GM19324 (cell line): ENCODE measurements around the gene ZSWIM5.
"Not testable (repeated sequence)": the region's sequence is repeated elsewhere in the genome, so short reads cannot be mapped to it uniquely, and the experiment has no call there.

Experiments
- ATAC-seq: cut with Tn5 transposase; IDR thresholded peaks from one replicate; pipeline ENCODE4 v1.9.1; 2021; ENCODE audit warnings: mild to moderate bottlenecking, moderate library complexity; ENCODE audit not compliant: unreplicated experiment, low FRiP score

Gene ZSWIM5

DNA sequence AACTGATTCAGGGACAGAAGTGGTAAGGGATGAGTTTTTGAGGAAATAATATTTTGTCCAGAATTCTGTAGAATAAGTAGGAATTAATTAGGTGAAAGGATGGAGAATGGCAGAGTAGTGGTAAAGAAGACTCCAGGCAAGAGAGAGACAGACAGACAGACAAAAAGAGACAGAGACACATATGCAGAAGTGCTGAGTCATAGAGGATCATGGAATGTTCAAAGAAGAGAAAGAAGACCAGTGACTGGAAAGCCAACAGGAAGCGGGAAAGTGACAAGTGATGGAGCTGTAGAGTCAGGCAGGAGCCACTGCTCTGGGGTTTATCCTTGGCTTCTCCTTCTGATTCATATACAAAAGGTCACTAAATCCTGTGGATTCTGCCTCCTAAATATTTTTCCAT is 108.5 kb downstream of the ZSWIM5 start:
- ATAC-seq: no peak

DNA sequence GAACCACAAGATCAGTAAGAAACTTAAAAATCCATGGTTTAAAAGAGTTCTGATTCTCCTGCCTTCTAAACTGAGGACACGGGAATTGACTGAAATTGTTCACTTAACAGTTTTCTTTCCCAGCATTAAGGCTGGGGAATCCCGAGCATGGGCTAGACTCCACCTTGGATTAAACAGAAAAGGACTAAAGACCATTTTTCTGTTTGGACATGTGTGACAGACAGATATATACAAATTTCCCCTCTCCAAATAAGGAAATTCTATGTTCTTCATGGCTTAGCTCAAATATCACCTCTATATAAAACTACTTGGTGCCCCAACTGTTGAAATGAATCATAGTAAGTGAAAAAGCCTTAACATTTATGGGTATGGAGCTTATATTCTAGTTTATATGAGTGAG is 109.3 kb downstream of the ZSWIM5 start:
- no peak for ATAC-seq

DNA sequence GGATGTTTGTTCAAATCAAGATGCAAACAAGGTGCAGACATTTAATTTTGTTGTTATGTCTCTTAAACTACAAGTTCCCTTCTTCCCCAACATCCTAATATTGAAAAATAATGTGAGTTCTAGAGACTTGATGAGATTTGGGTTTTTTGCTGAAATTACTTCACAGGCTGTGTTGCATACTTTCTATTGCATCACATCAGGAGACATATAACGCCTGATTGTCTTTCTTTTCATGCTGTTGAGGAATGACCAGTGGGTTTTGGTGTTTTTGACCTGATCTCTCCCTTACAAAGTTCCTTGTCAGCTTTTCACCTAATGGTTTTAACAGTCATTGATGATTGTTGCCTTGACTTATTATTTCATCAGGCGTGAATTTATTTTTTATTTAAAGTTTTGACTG is 111.0 kb downstream of the ZSWIM5 start:
- no peak for ATAC-seq

DNA sequence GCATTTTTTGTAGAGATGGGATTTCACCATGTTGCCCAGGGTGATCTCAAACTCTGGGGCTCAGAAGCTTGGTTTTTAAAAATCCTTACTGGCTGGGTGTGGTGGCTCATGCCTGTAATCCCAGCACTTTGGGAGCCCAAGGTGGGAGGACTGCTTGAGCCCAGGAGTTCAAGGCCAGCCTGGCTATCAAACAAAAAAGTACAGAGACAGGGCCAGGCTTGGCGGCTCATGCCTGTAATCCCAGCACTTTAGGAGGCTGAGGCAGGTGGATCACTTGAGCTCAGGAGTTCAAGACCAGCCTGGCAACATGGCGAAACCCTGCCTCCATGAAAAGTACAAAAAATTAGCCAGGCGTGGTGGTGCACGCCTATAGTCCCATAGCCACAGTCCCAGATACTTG is 112.0 kb downstream of the ZSWIM5 start:
- ATAC-seq: not testable (repeated sequence)

DNA sequence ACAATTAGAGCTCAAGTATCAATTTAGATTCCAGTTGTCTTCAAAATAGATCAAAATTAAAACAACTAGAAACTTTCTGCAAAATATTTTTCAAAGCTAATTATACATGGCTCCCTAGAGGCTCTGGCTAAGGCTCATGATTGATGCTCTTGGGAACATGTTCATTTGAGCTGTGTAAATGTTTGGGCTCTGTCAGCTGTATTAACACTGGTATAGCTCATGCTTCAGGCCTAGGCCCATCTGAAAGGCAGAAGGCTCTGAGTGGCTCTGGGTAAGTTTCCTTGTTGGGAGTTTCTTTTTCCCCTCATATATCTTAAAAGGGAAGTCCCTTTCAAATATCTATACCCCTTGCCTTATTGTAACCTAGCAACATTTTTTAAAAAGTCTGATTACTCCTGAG is 113.1 kb downstream of the ZSWIM5 start:
- ATAC-seq: no peak

GRCh38 chr1:45089711-45090110 is 116.7 kb downstream of the ZSWIM5 start:
- no peak for ATAC-seq

DNA sequence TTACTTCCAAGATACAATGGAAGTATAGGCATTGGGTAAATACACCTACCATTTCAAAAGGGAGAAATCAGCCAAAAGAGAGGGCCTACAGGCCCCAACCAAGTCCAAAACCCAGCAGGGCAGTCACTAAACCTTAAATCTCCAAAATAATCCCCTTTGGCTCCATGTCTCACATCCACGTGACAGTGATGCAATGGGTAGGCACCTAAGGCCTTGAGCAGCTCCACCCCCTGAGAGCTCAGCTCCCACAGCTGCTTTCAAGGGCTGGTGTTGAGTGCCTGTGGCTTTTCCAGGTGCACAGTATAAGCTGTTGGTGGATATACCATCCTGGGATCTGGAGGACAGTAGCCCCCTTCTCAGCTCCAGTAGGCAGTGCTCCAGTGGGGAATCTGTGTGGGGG is 121.8 kb downstream of the ZSWIM5 start:
- ATAC-seq: no peak

GRCh38 chr1:45079533-45079932 is 126.9 kb downstream of the ZSWIM5 start:
- no peak for ATAC-seq

GRCh38 chr1:45076959-45077358 is 129.4 kb downstream of the ZSWIM5 start:
- ATAC-seq: not testable (repeated sequence)

GRCh38 chr1:45071567-45071966 is 134.8 kb downstream of the ZSWIM5 start:
- ATAC-seq: no peak

DNA sequence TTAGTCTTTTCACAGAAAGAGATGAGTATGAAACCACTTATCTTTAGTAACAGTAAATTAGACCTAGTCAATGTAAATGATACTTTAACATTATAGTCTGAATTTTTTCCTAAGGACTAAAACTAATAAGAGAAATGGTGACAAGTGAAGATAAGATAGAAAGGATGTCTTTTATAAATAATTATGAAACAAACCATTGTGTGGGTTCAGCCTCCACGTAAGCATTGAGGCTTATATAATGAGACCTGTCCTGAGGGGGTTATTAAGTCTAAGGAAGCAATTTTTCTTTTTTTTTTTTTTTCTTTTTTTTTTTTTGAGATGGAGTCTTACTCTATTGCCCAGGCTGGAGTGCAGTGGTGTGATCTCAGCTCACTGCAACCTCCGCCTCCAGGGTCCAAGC is 138.6 kb downstream of the ZSWIM5 start:
- ATAC-seq: no peak

DNA sequence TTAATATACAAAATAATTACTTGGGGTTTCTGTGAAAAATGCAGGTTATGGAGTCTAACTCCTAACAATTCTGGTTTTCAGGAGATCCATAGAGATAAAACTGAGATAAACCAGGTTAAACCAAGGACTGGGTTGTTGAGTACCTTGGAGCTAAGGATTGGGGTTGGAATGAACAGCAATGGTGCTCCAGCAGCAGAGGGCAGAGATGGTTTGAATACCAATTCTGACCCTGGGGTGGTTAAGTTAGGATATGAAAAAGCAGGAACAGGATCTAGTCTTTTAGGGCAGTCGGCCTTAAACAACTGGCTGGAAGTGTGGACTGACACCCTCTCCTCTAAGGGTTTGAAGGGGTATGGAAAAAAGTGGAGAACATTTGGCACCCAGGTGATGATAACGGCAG is 141.3 kb downstream of the ZSWIM5 start:
- ATAC-seq: no peak

- not testable (repeated sequence) for ATAC-seq
Measured at GRCh38 chr1:45062463-45062862, 143.9 kb downstream of the ZSWIM5 start.

DNA sequence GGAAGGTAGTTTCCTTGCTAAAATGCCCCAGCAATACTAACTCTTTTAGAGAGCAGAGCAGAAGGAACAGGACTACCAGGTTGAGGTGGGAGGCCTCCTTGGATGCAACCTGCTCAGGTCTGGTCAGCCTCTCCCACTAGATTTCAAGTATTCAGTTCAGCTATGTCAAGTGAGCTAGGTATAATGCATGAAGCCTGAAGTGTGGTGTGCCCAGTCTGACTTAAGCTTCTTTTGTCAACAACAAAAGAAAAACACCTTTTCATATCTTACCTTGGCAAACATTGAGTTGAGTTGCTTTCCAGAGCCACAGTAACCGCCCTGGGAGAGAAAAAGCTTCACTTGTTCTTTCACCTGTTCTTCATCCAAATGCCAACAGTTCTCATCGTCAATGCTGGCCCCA is 146.6 kb downstream of the ZSWIM5 start:
- ATAC-seq: no peak

DNA sequence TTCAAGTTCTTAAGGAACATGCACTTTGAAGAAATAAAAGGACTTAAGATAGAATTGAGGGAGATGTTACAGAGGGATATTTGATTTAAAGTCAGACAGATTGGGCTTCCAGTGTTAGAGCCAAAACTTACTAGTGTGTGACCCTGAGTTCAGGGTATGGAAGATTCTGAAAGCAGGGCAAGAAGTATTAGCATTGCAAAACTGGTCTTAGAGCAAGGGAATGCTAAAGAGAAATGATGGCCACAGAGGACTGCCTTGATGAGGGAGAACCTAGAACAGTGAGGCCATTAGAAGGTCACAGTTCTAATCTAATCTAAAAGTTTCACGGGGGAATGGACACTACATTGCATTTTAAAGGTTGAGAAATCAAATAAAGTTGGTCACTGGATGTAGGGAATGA is 148.9 kb downstream of the ZSWIM5 start:
- ATAC-seq: no peak

DNA sequence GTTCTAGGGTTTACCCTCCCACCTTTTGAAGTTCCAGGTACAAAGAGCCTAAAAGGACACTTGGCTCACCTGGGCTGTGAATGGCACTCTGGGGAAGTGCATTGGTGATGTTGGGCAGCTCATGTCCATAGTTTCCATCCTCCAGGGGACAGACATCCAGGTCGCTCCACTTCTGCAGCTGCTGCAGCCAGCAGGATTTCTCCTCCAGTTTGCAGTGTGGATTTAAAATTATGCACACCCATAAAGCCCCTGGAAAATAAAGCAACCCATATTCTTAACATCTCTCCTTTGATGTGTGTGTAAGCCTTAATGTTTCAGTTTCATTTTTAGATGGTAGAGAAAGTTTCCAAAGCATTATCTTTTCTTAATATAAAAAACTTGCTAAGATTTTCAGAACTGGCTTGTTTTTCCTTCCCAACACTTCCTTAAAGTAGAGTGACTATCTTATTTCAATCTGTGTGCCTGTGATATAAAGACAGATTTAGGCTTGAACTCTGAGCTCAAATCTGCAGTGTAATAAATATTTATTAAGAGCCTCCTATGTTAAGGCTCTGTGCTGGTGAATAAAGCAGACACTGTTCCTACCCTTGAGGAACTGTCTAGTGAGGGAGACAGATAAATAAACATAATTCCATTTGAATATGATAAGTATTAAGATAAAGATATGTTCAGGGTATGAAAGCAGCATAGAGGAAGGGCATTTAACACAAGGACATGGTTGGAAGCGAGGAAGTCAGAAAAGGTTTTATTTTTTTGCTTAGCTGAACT is 155.2 kb downstream of the ZSWIM5 start:
- ATAC-seq: no peak

DNA sequence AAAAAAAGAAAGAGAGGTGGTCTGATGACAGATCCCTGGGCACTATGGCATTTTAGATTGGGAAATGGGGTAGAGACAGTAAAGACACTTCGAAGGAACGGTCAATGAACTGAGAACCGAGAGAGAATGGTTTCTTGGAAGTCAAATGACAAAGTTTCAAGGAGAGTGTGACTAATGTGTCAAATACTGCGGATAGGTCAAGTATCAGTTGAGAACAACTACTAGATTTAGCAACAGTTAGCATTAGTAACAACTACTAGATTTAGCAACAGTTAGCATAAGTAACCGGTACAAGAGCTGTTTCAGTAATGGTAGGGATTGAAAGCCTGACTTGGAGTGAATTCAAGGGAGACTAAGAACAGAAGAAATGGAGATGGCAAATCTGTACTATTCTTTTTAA is 159.4 kb downstream of the ZSWIM5 start:
- no peak for ATAC-seq

DNA sequence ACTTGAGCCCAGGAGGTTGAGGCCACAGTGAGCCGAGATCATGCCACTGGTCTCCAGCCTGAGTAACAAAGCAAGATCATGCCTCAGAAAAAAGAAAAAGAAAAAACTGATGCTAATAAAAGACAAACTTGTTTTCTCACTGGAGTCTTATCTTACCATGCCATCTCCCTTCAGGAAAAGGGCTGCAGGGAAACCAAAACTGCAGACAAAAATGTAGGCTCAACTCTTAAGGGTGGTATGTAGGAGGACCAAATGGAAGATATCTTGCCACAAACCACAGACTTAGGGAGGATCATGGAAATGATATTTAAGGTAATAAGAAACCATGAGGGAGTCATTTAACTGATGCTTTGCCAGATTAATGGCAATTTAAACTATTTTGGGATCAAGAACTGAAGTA is 161.5 kb downstream of the ZSWIM5 start:
- ATAC-seq: no peak

GRCh38 chr1:45043094-45043493 is 163.3 kb downstream of the ZSWIM5 start:
- ATAC-seq: no peak

GRCh38 chr1:45040297-45040696 is 166.1 kb downstream of the ZSWIM5 start:
- no peak for ATAC-seq

GRCh38 chr1:45038661-45039364 is 167.6 kb downstream of the ZSWIM5 start:
- ATAC-seq: no peak

DNA sequence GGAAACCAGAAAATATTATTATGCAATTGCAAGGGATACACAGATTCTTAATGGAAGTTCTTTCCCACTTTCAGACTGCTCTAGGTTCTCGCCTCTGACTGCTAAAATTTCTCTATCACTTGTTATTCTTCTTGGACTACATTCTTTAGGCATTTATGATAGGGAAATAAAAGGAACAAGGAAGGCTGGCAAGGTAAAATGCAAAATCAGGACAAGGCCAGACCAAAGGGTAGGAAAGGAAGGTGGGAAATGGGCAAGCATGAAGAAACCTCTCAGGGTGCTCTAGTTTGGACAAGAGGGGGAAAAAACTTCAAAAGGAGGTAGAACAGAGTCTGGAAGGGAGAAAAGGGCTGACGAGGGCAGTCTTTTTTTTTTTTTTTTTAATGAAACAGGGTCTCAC is 168.2 kb downstream of the ZSWIM5 start:
- ATAC-seq: no peak
